ENCODE measurements around the gene LTC4S.
"Not testable (repeated sequence)": the region's sequence is repeated elsewhere in the genome, so short reads cannot be mapped to it uniquely, and the experiment has no call there.

The LTC4S gene, protein sequence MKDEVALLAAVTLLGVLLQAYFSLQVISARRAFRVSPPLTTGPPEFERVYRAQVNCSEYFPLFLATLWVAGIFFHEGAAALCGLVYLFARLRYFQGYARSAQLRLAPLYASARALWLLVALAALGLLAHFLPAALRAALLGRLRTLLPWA

DNA sequence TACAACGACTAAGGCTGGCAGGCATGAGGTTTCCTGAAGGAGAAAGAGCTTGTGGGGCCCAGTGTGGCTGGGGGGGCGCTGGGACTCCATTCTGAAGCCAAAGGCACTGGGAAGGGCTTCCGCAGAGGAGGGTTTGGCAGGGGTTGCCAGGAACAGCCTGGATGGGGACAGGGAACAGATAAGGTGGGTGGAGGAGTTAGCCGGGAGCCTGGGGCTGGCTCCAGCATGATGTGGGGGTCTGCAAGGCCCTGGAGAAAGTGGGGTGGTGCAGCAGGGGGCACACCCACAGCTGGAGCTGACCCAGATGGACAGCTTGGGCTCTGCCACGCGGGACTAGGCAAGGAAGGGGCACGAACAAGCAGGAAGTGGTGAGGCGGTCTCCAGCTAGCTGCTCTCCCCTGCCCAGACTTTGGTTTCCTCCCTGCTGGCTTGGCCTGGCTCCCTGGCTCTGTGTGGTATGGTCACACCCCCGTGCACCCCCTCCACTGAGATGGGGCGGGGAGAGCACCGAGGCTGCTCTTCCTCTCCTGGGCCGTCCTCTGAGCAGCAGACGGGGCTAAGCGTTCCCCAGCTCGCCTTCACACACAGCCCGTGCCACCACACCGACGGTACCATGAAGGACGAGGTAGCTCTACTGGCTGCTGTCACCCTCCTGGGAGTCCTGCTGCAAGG, at the start of gene LTC4S:
LTC4S (plus strand) TSS at position 519 of the 672 bp plus-strand sequence; CDS start at position 614, 95 bp downstream.
- no peak for DNase-seq

DNA sequence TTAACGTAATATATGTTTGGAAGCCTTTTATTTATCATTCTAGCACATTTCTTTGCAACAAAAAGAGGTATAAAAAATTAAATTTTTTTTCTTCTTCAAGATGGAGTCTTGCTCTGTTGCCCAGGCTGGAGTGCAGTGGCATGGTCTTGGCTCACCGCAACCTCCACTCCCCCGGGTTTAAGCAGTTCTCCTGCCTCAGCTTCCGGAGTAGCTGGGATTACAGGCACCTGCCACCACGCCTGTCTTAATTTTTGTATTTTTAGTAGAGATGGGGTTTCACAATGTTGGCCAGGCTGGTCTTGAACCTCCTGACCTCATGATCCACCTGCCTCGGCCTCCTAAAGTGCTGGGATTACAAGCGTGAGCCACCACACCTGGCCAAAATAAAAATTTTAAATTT, 49.7 kb upstream of the LTC4S start:
- not testable (repeated sequence) for DNase-seq

DNA sequence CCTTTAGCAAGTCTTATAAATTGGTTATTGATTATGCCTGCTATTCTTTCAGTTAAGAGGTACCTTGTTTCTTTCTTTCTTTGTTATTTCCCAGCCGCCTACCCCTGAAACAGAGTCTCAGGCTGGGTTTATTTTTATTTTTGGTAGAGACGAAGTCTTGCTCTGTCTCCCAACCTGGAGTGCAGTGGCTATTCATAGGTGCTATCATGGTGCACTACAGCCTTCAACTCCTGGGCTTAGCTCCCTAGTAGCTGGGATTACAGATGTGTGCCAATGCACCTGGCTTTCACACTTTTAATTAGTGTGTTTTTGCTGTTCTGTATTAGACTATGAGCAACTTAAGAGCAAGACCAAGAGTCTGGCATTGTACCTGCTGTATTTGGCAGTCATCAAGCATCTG, 46.9 kb upstream of the LTC4S start:
- no peak for DNase-seq

DNA sequence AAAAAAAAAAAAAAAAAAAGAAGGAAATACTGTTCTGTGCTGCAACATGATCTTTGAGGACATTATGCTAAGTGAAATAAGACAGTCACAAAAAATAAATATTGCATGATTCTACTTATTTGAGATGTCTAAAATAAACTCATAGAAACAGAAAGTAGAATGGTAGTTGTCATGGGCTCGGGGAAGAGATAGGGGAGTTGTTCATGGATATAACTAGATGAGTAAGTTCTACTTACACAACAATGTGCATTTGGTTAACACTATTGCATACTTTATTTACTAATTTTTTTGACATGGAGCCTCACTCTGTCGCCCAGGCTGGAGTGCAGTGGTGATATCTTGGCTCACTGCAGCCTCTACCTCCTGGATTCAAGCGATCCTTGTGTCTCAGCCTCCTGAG, 46.0 kb upstream of the LTC4S start:
- DNase-seq, result no peak

DNA sequence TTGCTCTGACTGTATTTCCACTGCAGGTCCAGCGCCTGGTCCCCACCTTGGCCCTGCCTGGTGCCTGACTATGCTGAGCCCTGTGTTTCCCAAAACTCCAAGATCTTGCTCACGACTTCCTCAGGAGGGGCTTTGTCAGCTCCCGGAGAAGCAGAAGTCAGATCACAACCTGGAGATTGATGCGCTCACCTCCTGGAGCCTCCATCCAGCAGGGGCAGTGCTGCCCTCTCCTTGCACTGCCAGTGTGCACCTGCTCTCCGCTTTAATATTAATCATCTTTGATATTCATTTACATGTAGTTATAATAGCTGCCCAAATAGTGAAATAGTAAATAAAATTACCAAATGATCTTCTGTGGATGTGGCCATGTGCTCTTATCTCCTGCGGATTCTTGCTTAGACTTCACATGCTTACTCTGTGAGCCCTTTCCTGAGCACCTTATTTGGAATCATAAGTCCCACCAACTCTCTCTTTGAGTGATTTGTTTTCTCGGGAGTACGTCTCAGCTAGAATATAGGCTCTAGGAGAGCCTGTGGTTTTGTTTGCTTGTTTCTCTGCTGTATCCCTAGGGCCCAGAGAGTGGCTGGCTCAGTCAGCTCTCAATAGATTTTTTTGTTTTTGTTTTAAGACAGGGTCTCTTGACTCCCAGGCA, 43.8 kb upstream of the LTC4S start:
- no peak for DNase-seq

DNA sequence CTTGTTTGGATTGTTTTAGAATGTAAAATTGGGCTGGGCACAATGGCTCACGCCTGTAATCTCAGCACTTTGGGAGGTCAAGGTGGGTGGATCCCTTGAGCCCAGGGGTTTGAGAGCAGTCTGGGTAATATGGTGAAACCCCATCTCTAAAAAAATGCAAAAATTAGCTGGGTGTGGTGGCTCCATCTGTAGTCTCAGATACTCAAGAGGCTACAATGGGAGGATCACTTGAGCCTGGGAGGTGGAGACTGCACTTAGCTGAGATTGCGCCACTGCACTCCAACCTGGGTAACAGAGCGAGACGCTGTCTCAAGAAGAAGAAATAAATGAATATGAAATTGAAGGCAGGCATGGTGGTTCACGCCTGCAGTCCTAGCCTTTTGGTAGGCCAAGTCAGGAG, 39.8 kb upstream of the LTC4S start:
- DNase-seq, result peak; percentile 18 to 44

DNA sequence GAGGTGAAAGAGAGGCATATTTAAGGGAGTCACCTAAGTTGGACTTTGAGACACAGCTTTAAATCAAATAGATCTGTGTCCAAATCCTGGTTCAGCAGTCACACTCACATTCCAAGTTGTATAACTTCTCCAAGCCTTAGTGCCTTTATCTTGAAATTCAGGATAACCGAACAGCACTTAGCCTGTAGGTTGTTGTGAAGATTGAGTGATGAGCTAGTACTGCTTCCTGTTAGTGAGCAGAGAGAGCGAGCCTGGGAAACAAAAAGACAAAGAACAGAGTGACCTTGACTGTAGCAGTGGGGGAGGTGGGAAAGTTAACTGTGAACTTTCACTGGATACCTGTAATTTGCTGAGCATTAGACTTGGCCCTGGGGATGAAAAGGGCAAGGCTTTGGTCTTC, 38.8 kb upstream of the LTC4S start:
- DNase-seq, result no peak

DNA sequence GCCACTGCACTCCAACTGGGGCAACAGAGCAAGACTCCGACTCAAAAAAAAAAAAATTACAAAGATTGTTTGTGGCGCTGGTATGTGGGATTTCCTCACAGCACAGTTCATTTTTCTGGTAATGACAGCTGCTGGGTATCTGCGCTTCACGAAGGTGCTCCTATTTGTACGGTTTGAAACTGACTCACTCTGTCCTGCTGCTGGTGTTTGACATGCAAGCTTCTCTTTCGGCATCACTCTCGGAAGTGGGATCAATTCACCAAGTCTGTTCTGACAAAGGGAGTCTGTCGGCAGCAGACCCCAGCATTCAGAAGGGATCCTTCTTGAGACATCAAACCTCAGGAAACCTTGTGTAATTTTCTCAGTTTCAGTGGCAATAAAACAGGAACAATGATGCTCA, 34.8 kb upstream of the LTC4S start:
- DNase-seq, result no peak

DNA sequence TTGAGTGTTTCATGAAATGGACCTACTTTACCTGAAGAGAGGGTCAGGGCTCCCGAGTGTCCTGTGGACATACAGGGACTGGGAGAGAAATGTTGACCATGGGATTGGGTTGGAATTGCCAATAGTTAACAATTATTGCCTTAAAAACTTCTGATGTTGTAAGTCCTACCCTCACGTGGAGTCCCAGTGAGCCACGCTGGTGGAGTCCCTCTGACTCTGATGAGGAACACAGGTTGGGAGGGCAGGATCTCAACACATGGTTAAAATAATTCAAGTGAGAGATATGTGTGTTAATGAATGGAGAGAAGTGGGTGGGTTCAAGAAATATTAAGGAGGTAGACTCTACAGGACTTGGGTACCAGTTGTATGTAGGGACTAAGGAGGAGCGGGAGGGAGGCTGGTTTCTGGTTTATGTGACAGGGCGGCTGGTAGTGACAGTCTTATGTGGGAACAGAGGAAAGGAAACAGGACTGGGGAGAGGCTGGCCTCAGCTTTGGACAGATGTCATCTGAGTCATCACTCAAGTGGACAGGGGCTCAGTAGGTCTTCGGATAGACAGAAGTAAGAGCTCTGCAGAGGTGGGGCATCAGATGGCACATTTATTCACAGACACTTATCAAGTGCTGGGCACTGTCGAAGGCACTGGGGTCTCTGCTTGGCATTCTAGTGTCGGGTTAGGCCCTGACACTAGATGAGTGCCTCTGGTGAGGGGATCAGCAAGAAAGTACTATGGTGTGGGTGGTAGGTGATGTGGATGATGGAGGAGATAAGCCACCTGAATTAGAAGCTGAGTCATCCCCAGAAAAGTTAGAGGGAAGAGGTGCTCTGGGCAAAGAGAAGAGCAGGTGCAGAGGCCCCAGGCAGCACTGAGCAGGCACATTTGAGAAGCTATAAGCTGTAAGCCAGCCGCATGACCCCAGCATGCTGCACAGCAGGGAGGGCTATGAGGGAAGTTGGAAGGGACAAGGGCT, 33.9 kb upstream of the LTC4S start:
- peak in 1 of 2 experiments; percentile 34 for DNase-seq

DNA sequence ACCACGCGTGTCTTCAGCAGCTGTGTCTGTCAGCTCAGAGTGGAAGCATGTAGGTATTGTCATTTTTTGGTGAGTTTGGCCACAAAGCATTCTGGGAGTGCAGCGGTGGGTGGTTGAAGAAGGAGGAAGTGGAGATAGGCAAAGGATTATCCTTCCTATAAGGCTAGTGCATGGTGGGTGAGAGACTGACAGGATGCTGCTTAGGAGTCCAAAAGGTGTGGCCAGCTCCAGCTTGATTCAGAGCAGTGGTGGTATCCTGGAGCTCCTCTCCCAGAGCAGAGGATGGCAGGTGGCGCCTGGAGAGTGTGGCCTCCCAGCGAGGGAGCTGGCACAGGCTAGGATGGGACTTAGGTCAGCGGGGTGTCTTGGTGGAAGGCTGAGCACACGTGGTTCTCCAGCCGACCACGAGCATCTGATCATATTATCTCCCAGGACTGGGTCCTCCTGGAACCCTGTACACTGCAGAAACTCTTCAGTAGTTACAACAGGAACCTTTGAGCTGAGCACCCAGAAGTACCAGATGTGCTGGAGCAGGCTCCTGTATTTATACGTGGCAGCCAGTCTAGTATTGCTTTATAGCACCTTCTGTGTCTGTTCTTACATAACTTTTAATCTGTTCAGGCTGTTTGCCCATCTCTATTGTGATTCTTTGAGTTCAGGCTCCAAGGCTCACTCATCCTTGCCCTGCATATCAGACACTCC, 31.6 kb upstream of the LTC4S start:
- DNase-seq, result peak; percentile 57 to 90

DNA sequence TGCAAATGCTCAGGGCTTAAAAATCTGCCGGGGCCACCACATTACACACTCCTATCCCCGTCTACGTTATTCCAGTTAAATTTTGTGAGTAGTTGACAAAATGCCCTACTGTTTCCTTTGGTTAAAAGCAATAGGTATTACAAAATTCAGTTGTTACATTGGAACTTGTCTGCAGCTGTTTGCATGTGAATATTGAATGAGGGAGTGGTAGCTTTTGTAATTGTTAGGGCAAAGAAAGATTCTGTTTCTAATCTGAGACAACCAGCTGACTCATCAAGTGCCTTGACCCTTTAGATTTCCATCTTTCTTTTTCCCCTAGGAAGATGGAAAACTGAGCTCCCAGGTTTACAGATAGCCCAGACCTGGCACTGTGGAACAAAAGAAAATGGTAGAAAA, 31.0 kb upstream of the LTC4S start:
- no peak for DNase-seq

DNA sequence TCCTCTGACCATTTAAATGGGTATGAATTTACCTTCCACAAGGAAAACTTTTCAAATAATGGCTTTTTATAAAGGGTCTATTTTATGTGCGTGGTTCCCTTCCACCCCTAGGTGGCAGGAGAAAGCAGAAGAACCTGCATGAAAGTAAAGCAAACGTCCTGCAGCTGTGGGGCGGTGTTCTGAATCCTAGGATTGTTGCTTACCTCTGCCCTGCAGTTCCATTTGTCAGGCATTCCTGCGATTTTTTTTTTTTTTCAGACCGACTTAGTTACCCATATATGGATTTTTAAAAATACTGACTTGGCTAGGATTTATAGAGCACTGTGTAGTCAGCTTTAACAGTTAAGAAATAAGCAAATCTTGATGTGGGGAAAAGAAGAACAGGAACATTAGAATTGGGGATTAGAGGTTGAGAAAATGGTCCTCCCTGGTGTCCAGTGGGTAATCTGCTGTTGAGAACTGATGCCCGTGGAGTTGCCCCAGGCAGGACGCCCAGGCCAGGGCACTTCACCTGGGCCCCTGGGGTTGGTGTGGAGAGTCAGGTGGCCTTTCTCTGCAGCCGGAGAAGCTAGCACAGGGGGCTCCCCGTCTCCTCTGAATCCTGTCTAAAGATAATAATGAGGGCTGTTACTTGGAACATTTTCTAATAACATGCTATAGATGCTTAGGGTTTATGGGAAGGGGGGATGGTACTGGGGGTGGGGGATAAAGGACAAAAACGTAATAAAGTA, 30.4 kb upstream of the LTC4S start:
- DNase-seq, result peak in 1 of 2 experiments; percentile 68

DNA sequence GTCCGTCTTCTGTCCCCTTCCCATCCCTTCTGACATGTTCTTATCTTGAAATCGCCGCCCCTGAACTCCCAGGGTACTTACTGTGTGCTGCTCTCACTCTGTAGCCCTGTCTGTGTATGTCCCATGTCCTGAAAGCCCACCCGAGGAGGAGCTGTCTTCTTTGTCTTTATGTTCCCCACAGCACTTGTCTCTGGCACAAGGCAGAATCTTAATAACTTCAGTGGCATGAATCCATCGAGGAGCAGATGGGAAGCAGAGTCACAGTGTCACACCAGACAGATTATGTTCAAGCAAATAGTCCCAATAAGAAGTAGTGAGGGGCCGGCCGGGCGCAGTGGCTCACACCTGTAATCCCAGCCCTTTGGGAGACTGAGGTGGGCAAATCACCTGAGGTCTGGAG, 29.7 kb upstream of the LTC4S start:
- DNase-seq, result peak in 1 of 2 experiments; percentile 6

DNA sequence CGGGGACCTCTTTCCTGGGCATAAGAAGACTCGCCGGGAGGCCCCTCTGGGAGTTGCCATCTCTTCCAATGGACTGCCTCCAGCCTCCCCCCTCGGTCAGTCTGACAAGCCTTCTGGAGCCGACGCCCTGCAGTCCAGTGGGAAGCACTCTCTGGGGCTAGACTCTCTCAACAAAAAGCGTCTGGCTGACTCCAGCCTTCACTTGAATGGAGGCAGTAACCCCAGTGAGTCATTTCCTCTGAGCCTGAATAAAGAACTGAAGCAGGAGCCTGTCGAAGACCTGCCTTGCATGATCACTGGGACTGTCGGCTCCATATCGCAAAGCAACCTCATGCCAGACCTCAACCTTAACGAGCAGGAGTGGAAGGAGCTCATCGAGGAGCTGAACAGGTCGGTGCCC, 28.4 kb upstream of the LTC4S start:
- no peak for DNase-seq

DNA sequence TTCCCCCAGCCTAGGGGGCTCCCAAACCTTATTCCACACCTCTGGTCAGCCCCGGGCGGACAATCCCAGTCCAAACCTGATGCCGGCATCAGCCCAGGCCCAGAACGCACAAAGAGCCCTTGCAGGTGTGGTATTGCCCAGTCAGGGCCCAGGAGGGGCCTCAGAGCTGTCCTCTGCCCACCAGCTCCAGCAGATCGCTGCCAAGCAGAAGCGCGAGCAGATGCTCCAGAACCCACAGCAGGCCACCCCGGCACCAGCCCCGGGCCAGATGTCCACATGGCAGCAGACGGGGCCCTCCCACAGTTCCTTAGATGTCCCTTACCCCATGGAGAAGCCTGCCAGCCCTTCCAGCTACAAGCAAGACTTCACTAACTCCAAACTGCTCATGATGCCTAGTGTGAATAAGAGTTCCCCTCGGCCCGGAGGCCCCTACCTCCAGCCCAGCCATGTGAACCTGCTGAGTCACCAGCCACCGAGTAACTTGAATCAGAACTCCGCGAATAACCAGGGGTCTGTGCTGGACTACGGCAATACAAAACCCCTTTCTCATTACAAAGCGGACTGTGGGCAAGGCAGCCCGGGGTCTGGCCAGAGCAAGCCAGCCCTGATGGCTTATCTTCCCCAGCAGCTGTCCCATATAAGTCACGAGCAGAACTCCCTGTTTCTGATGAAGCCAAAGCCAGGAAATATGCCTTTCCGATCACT, 27.6 kb upstream of the LTC4S start:
- DNase-seq, result peak in 1 of 2 experiments; percentile 24

DNA sequence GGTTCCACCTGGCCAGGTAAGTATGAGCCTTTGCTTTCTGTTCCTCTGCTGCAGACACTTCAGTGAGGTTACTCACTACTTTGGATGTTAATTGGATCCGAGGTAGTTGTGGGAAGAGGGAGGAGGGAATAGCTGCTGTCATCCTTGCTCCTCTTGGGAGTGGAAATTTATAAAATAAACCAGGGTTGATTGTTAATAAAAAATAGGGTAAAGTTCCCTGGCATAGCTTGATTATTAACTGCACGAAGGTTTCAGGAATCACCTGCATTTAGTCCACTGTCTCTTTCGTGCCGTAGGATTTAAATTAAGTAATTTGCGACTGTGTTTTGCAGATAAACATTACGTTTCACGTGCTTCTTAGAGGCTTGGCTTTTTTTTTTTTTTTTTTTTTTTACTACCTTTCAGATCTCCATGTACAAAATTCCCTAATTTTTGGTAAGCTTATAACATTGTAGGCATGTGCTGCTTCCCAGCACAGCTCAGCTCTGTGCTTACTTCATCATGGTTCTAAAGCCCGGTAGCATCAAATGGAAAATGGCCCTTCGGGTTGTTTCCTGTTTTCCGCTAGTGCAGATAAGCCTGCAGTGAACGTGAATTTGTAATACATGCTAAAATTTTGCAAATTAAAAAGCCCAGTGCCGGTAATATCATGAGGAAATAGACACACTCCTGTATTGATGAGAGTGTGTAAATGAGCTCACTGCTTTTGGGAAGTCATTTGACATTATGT, 26.9 kb upstream of the LTC4S start:
- no peak for DNase-seq

DNA sequence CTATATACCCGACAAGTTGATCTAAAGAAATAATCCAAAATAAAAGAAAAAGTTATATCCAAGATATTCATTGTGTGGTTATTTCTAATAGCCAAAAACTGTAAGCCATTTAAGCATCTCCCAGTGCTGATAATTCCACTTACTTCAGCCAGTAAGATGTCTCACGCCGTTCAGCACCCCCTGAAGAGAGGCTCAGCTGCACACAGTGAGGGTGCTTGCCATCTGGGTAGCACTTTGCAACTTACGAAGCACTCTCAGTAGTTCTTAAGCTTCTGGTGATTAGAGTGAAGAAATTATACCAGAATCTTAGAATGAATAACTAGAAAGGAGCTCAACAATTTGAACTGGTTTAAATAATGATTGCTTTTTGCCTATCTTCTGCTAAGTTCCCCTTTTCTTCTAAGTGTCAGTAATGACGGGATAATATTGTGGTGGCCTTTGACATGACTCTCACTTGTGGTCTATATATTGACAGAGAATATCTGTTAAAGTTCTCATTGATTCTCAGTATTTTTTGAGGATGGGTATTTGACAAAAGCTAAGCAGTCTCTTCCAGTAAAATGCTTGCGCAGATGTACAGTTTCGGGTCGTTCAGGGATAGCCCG, 26.2 kb upstream of the LTC4S start:
- peak; percentile 12 to 73 for DNase-seq

DNA sequence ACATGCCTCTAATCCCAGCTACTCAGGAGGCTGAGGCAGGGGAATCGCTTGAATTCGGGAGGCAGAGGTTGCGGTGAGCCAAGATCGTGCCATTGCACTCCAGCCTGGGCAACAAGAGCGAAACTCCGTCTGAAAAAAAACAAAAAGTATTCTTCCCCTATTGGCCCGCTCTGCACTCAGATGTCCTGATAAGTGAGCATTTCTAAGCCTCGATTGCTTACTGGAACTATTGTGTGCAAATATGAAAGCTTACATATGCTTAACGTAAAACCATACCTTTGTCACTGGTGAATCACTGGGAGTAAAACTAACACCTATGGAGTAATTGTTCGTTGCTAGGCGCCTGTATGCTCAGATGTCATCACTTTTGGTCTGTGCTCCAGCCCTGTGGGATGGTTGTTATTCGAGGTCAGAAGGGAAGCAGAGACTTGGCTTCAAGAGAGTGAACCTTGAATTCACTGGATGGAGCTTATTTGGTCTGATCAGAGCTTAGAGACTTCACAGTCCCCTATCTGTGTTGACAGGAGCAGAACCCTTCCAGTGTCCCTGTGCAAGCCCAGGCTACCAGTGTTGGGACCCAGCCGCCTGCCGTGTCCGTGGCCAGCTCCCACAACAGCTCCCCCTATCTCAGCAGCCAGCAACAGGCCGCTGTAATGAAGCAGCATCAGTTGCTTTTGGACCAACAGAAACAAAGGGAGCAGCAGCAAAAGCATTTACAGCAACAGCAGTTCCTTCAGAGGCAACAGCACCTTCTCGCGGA, 25.3 kb upstream of the LTC4S start:
- no peak for DNase-seq

DNA sequence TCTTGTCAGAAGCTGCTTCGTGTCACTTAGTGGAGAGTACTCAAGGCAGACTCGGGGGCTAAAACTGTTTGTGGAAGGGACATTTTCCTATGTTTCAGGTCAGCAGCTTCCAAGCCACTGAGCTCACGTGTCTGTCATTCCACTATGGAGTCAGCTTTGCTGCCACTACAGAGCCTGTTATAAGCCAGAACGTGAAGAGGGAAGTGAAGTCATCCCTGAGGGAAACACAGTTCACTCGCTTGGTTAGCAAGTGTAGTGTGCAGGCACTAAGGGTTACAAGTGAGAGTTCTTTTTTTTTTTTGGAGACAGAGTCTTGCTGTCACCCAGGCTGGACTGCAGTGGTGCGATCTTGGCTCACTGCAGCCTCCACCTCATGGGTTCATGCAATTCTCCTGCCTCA, 24.5 kb upstream of the LTC4S start:
- DNase-seq, result no peak
